ENCODE measurements around the gene MRAP. TPM values are rescaled to one million over a fixed set of nuclear protein-coding genes. Genes with fewer than 3 reads are reported as not detected.

The MRAP gene
- total and polyA plus RNA-seq, 9 of the 15 experiments (the other 6 are each of a cell fraction or from before 2014, with no cell fraction given), result 0.63 to 2.3 TPM; not detected in 7

- TF ChIP-seq ZBTB40 (IDR thresholded peaks at IDR 0.05) (no peak), ZBTB40 (CRISPR knock-in tag; IDR thresholded peaks at IDR 0.05) (no peak), BRF1 (IDR thresholded peaks at IDR 0.05; ENCODE audit: borderline replicate concordance, extremely low read depth, insufficient read length) (no peak), ZNF449 (CRISPR knock-in tag; IDR thresholded peaks at IDR 0.05) (no peak), SIN3A (IDR thresholded peaks at IDR 0.05; ENCODE audit: borderline replicate concordance in 2 of 2, control insufficient read depth in 1 of 2, low read depth in 2 of 2, low read length in 2 of 2) (no peak), POLR2G (IDR thresholded peaks at IDR 0.05; ENCODE audit: low read depth, low read length) (no peak), E2F5 (CRISPR knock-in tag; IDR thresholded peaks at IDR 0.05) (no peak)
Measured at GRCh38 chr21:32334980-32335531, 36.4 kb downstream of the MRAP start (continued).

All from K562 (cell line).